Spinal cord (tissue), 10 donors: Measurements from ENCODE around the gene LCP2. TPM values are rescaled to one million over a fixed set of nuclear protein-coding genes. Genes with fewer than 3 reads are reported as not detected.
"Not testable (repeated sequence)": the region's sequence is repeated elsewhere in the genome, so short reads cannot be mapped to it uniquely, and the experiment has no call there.

Experiments
- DNase-seq, 6 donors: peaks; one replicate each; pipeline versions ENCODE4 v3.0.0 to v3.0.0-alpha.2; 2013 to 2015; ENCODE audit warnings: low spot score in 6 of 6, low read depth in 4 of 6
- H3K27ac ChIP-seq: one replicate; pipeline ENCODE4 v1.5.1; 2013; ENCODE audit warnings: low read depth, low read length, control low read depth
- H3K27me3 ChIP-seq: one replicate; pipeline ENCODE4 v1.6.1; 2013; ENCODE audit warnings: low read length; ENCODE audit not compliant: control insufficient read depth, insufficient read depth
- H3K36me3 ChIP-seq: one replicate; pipeline ENCODE4 v1.6.1; 2013; ENCODE audit warnings: low read length; ENCODE audit not compliant: control insufficient read depth, insufficient read depth
- H3K4me1 ChIP-seq: one replicate; pipeline ENCODE4 v1.6.1; 2013; ENCODE audit warnings: low read length; ENCODE audit not compliant: control insufficient read depth, insufficient read depth
- H3K4me3 ChIP-seq: one replicate; pipeline ENCODE4 v1.5.1; 2013; ENCODE audit warnings: low read depth, low read length, control low read depth
- H3K9me3 ChIP-seq: one replicate; pipeline ENCODE4 v1.6.1; 2013; ENCODE audit warnings: low read length; ENCODE audit not compliant: control insufficient read depth, insufficient read depth
- WGBS: methylation state at CpG from one replicate; pipeline ENCODE4 v1.1.5; 2013; ENCODE audit warnings: missing lambda C conversion rate; ENCODE audit not compliant: insufficient coverage; 5-methylcytosine and 5-hydroxymethylcytosine counted together
- polyA plus RNA-seq, 2 donors: library from polyadenylated mRNA; unstranded; fragments of 120-200 nt; gene quantifications; one replicate each; pipeline ENCODE4 v1.2.1, GENCODE V29; 2013; ENCODE audit not compliant: insufficient read length in 2 of 2
- total RNA-seq, 2 donors: library from RNA; depleted of rRNA in 1 of 2; stranded (reverse); fragments of 120-200 nt in 1 of 2; fragments of >200 nt in 1 of 2; gene quantifications; one replicate each; pipeline versions ENCODE4 v1.2.3 to v1.2.4, GENCODE V29; 2013 to 2014
- donor health status: healthy.

Gene LCP2
- total and polyA plus RNA-seq, 4 donors, result 6.0 to 10.2 (median 8.0) TPM

DNA sequence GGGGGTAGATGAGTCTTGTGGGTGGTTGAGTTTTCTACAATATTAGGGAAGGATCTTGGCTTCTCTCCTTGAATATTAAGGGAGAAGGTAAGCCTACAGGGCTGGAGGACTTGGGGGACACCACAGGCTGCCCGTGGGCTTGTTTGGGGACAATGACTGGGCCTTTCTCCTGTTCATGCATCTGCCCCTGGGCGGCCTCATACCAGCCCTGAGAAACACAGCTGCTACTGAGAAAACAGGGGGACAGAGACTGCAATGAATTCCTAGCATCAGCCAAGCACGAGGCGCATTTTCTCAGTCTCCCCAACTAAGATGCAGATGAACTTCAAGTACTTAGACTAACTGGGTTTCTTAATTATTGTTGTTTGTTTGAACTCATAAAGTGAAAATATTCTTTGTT is 40.2 kb downstream of the LCP2 start:
- Histone ChIP-seq H3K36me3 (no peaks in the 10 kb centered on the region), H3K27ac (no peak overlapping the region)
- 78% methylated on average over 3 of the region's 4 CpGs for WGBS

DNA sequence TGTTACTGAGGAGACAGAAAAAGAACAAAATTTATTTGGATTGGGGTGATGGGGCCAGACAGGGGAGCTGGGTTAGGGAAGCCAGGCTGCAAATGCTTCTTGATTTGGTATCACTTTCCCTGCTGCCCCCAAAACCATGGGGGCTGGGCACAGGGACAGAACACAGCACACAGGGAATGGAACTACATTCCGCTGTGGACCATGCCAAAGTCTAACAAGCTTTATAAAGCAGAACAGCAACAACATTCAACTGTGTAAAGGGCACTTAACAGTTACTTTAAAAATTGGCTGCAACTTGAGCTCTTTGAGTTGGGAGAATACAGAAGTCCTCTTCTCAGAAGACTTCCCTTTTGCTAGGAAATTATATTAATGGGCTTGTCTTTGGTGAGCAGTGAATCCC is 41.0 kb downstream of the LCP2 start:
- no peak overlapping the region for H3K27ac ChIP-seq
- H3K9me3 ChIP-seq, result no peaks in the 10 kb centered on the region
- no peaks in the 10 kb centered on the region for H3K27me3 ChIP-seq
- WGBS, result 20% methylated on average over 1 of the region's 1 CpG
- H3K4me1 ChIP-seq, result peaks cover 12% of the 10 kb centered on the region
- H3K36me3 ChIP-seq, result no peaks in the 10 kb centered on the region
- H3K4me3 ChIP-seq, result no peak overlapping the region
- peak in 1 of 6 donors; percentile 35 for DNase-seq

More for the DNA sequence above, 40.2 kb downstream of the LCP2 start:
- no peak for DNase-seq
- Histone ChIP-seq H3K27me3 (no peaks in the 10 kb centered on the region), H3K9me3 (no peaks in the 10 kb centered on the region), H3K4me1 (peaks cover 14% of the 10 kb centered on the region), H3K4me3 (no peak overlapping the region)

DNA sequence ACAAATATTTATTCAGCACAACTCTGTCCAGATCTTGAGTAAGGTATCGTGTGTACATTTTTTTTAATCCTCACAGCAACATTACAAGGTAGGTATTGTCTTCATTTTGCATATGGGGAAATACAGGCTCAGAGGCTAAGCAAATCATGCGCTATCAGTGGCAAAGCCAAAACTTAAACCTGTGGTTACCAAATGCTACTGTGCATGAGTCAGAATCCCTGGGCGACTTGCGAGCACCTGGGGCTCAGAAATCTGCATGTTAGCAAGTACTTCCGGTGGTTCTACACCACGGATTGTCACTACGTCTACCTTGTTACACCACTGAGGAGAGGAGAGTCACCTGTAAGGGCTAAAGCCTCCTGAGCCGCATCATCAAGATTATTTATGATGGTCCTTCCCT is 43.5 kb downstream of the LCP2 start:
- H3K27me3 ChIP-seq, result no peaks in the 10 kb centered on the region
- H3K4me3 ChIP-seq, result no peak overlapping the region
- H3K4me1 ChIP-seq, result peaks cover 12% of the 10 kb centered on the region
- H3K36me3 ChIP-seq, result no peaks in the 10 kb centered on the region
- H3K9me3 ChIP-seq, result no peaks in the 10 kb centered on the region
- WGBS, result 97% methylated on average over 7 of the region's 8 CpGs
- DNase-seq, result no peak
- no peak overlapping the region for H3K27ac ChIP-seq

DNA sequence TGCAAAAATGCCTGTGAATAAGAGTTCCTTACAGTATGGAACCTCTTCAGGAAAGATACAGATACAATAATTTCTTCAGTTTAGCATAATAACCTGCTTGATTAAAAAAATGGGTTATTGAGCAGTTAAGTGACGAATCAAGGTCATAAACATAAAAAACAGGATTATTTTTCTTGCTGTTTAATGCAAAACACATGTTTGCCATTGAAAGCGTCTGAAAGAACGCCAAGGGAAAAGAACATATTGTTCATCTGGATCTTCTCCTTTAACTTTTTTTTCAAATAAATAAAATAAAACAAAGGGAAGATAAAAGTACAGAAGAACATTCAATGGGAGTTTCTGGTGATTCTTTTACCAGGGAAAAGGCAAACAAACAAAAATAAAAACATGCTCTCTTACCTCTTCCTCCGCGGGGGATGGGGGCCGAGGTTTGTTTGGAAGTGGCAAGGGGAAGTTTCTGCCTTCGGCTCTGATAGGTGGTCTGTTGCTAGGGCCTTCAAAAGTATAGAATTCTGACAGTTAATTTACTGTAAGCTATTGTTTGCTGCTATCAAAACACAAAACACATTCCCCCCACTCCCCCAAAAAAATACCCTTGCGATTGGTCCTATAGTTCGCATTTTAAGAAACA is 44.7 kb downstream of the LCP2 start:
- Histone ChIP-seq H3K9me3 (no peaks in the 10 kb centered on the region), H3K4me3 (no peak overlapping the region), H3K27ac (no peak overlapping the region), H3K36me3 (no peaks in the 10 kb centered on the region), H3K27me3 (no peaks in the 10 kb centered on the region), H3K4me1 (peaks cover 12% of the 10 kb centered on the region)
- WGBS, result no CpG with 5 or more reads among the region's 9 CpGs
- no peak for DNase-seq

DNA sequence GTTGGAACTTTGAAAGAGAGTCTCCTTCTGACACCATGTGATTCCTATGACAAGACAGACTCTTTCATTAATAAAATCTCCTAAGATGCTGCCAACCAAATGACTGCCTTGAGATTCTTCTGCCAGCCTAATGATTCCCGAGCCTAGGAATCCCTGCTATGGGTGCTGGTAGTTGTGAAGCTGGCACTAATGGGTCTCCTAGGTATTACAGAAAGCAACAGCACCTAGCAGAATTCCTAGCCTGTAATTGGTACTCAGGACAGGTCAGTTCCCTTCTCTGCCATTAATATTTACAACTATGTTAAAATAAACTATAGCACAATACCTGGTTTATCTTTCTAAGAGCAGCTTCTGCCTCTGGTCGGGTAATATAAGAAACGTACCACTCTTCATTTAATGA is 45.5 kb downstream of the LCP2 start:
- Histone ChIP-seq H3K36me3 (no peaks in the 10 kb centered on the region), H3K4me3 (no peak overlapping the region), H3K27me3 (no peaks in the 10 kb centered on the region), H3K9me3 (no peaks in the 10 kb centered on the region), H3K4me1 (peaks cover 8% of the 10 kb centered on the region), H3K27ac (no peak overlapping the region)
- no CpG with 5 or more reads among the region's 3 CpGs for WGBS
- no peak for DNase-seq

DNA sequence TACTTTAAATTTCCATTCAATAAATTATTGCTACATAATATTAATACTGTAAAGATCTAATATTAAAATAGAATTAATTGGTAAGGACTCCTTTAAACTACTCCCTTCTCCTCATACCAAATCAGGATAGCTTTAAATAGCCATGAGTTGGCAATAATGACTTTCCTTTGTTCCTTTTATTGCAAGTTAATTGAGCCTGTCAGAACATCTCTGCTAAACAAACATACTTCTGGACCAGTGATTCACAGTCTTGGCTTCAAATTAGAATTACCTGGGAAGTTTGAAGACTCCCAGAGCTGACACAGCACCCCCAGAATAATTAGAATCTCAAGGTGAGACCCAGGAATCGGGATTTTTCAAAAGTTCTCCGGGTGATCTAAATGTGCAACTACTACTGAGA is 46.1 kb downstream of the LCP2 start:
- H3K27me3 ChIP-seq, result no peaks in the 10 kb centered on the region
- WGBS, result no CpG with 5 or more reads among the region's 2 CpGs
- peaks cover 1% of the 10 kb centered on the region for H3K4me1 ChIP-seq
- H3K9me3 ChIP-seq, result no peaks in the 10 kb centered on the region
- no peaks in the 10 kb centered on the region for H3K36me3 ChIP-seq
- H3K27ac ChIP-seq, result no peak overlapping the region
- no peak for DNase-seq
- no peak overlapping the region for H3K4me3 ChIP-seq

DNA sequence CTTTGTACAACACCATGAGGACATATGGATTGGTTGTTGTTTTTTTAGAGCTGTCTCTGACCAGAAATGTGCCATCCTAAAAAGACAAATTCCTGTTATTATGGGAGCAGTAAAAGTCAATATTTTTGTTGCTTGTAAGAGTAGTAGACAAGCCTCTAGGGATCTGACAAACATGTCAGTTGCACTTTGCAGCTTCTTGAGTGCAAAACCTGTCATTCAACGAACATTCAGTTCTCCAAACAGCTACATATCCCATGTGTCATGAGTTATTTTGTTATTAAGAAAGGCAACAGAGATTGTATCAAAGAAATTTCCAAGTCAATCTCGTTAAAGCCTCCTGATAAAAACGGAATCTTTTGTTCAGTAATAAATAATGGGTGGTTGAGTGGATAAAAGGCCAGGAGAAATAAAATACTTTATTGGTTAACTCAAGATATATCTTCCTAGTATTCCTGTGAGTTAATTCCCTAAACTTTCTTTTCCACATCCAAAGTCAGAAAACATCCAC is 46.7 kb downstream of the LCP2 start:
- no peak for DNase-seq
- Histone ChIP-seq H3K9me3 (no peaks in the 10 kb centered on the region), H3K4me1 (no peaks in the 10 kb centered on the region), H3K27me3 (no peaks in the 10 kb centered on the region), H3K27ac (no peak overlapping the region), H3K4me3 (no peak overlapping the region), H3K36me3 (no peaks in the 10 kb centered on the region)
- WGBS, result no CpG with 5 or more reads among the region's 3 CpGs

DNA sequence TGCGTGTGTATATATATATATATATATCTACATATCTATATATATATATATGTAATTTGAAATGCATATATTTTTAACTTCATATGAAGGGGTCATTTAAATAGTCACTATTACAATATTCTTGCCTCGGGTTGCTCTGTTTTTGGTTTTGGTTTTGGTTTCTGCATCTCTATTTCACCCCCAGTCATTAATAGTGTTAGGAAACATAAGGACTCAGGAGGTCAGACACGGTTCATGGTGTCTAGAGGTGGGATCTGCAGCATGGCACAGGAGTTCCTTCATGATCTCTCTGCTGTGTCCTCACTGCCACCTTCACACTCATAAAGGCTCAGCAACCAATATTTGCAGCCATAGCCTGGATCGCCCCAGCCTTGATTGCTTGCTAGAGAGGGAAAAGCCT is 48.2 kb downstream of the LCP2 start:
- Histone ChIP-seq H3K9me3 (no peaks in the 10 kb centered on the region), H3K27me3 (no peaks in the 10 kb centered on the region), H3K36me3 (no peaks in the 10 kb centered on the region), H3K27ac (no peak overlapping the region), H3K4me3 (no peak overlapping the region), H3K4me1 (no peaks in the 10 kb centered on the region)
- WGBS, result no CpG with 5 or more reads among the region's 4 CpGs
- no peak for DNase-seq

DNA sequence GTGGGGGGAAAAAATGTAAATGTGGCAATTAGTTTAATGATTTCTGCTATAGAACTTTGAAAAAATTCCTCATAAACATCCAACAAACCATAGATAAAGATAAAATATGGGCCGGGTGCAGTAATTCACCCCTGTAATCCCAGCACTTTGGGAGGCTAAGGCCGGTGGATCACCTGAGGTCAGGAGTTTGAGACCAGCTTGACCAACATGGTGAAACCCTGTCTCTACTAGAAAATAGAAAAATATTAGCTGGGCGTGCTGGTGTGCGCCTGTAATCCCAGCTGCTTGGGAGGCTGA is 48.7 kb downstream of the LCP2 start:
- not testable (repeated sequence) for DNase-seq, H3K9me3 ChIP-seq, H3K27ac ChIP-seq, H3K4me1 ChIP-seq, H3K36me3 ChIP-seq, H3K4me3 ChIP-seq, H3K27me3 ChIP-seq
- no CpG with 5 or more reads among the region's 4 CpGs for WGBS

DNA sequence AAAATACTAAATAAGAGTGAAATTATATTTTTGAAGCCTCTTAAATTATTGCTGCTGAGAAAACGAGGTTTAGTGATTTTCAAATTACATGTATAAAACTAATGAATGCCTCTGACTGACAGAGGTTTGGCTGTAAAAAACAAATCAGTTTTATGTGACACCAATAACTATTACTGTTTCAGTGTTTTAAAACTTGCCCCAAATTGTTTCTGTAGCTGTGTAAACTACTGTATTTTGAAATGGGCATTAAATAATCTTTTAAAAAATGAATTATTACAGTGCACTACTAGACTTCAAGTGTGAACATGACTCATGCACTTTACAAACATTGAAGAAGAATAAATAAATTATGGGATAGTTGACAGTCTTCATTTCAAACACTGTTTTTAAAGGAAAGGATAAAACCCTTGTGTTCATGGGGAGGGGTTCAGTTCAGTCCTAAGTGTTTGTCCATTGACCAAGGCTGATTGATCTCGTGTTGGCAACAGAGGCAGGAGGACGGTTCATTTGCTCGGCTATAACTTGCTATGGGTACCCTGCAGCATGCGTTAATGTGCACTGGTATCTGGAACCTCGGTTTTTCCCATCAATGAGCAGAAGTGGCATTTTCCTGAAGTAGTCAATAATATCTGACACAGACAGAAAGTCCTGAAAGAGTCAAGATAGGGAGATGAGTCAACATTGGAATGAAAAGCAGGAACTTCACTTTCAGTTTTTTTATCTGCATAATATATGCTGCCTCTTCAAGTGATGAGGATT is 49.2 kb downstream of the LCP2 start:
- H3K4me3 ChIP-seq, result no peak overlapping the region
- no peaks in the 10 kb centered on the region for H3K36me3 ChIP-seq
- H3K4me1 ChIP-seq, result no peaks in the 10 kb centered on the region
- no peaks in the 10 kb centered on the region for H3K27me3 ChIP-seq
- no peak for DNase-seq
- no peaks in the 10 kb centered on the region for H3K9me3 ChIP-seq
- no peak overlapping the region for H3K27ac ChIP-seq
- WGBS, result 62% methylated on average over 4 of the region's 6 CpGs
